GM19452 (cell line): ENCODE data around the gene LTC4S.

ENCODE experiments used
- ATAC-seq: cut with Tn5 transposase; IDR thresholded peaks from one replicate; pipeline ENCODE4 v1.9.1; 2021; ENCODE audit not compliant: unreplicated experiment

The LTC4S gene

DNA sequence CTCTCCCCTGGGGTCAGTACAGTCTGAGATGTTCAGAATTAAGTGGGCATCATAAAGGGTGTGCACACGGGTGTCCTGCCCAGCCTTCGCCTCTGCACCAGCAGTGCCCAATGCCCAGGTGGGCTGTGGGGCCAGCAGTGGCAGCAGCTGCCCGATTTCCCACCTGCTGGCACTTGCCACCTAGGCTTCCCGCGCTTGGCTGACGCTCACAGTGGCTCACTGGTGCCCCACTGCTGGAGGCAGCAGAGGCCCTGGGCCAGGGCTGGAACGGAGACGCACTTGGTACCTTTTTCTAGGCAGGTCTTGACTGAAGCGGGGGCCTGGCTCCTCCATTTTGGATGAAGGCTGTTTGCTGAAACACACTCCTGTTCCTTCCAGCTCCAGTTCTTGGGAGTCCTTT, 47.8 kb downstream of the LTC4S start:
- ATAC-seq, result no peak
